Naive thymus-derived CD4-positive, alpha-beta T cell (primary cell): ENCODE data around the gene KCNMB2. TPM values are rescaled to one million over a fixed set of nuclear protein-coding genes. Genes with fewer than 3 reads are reported as not detected.

Source experiments
- ATAC-seq: fragments of 150-1000 bp; cut with Tn5 transposase; 2 replicates; pipeline ENCODE4 v1.10.0; 2021; ENCODE audit warnings: mild to moderate bottlenecking, moderate library complexity
- CTCF ChIA-PET: fragments of 350-600 bp; sonication (Branson Sonifier 250); formaldehyde crosslinking; loops from one replicate; lab custom pipeline; 2021; ENCODE audit warnings: antibody characterized with exemption; lab: Charles Lee
- POLR2A ChIA-PET: fragments of 350-600 bp; sonication (Branson Sonifier 250); formaldehyde crosslinking; loops from one replicate; lab custom pipeline; 2021; ENCODE audit warnings: antibody characterized with exemption, inconsistent platforms; lab: Charles Lee
- DNase-seq, 9 donors: peaks; one replicate each; pipeline versions ENCODE4 v3.0.0 to v3.0.0-alpha.2; 2020 to 2022; ENCODE audit warnings: mixed read lengths in 1 of 9
- H3K27ac ChIP-seq: one replicate; pipeline ENCODE4 v1.7.0; 2013; ENCODE audit warnings: mild to moderate bottlenecking, low read depth, low read length, moderate library complexity
- H3K27me3 ChIP-seq, 2 donors: one replicate each; pipeline ENCODE4 v1.7.0; 2013; ENCODE audit warnings: low read length in 2 of 2, mild to moderate bottlenecking in 2 of 2, moderate library complexity in 2 of 2; ENCODE audit not compliant: control insufficient read depth in 2 of 2, insufficient read depth in 2 of 2
- H3K36me3 ChIP-seq, 3 experiments: 1 replicate in 2 of 3; 2 replicates in 1 of 3; pipeline ENCODE4 v1.7.0; 2013; ENCODE audit warnings: low read length in 3 of 3, mild to moderate bottlenecking in 3 of 3, moderate library complexity in 1 of 3; ENCODE audit not compliant: insufficient read depth in 3 of 3, control insufficient read depth in 2 of 3
- H3K4me1 ChIP-seq, 2 donors: one replicate each; pipeline ENCODE4 v1.7.0; 2013; ENCODE audit warnings: low read length in 2 of 2, mild to moderate bottlenecking in 2 of 2, moderate library complexity in 1 of 2; ENCODE audit not compliant: control insufficient read depth in 2 of 2, insufficient read depth in 2 of 2
- H3K4me3 ChIP-seq: 2 replicates; pipeline ENCODE4 v1.7.0; 2013; ENCODE audit warnings: mild to moderate bottlenecking, low read length
- H3K9me3 ChIP-seq, 3 experiments: 1 replicate in 2 of 3; 2 replicates in 1 of 3; pipeline ENCODE4 v1.7.0; 2013; ENCODE audit warnings: low read length in 3 of 3; ENCODE audit not compliant: control insufficient read depth in 2 of 3
- H3K27ac Mint-ChIP-seq, 9 donors: one replicate each; pipeline ENCODE4 v1.8.0; 2020 to 2022; ENCODE audit warnings: mixed read lengths in 9 of 9, mild to moderate bottlenecking in 8 of 9, moderate library complexity in 5 of 9, inconsistent platforms in 2 of 9
- H3K27me3 Mint-ChIP-seq, 5 donors: one replicate each; pipeline ENCODE4 v1.8.0; 2021 to 2022; ENCODE audit warnings: mixed read lengths in 5 of 5, mild to moderate bottlenecking in 1 of 5
- H3K36me3 Mint-ChIP-seq, 5 donors: one replicate each; pipeline ENCODE4 v1.8.0; 2020 to 2022; ENCODE audit warnings: mixed read lengths in 5 of 5, mild to moderate bottlenecking in 3 of 5, inconsistent platforms in 1 of 5
- H3K4me1 Mint-ChIP-seq, 7 donors: one replicate each; pipeline ENCODE4 v1.8.0; 2020 to 2022; ENCODE audit warnings: mixed read lengths in 7 of 7, mild to moderate bottlenecking in 3 of 7, inconsistent platforms in 1 of 7
- H3K4me3 Mint-ChIP-seq, 10 donors: one replicate each; pipeline ENCODE4 v1.8.0; 2020 to 2022; ENCODE audit warnings: mild to moderate bottlenecking in 10 of 10, mixed read lengths in 10 of 10, moderate library complexity in 6 of 10, inconsistent platforms in 2 of 10
- H3K9me3 Mint-ChIP-seq, 11 donors: one replicate each; pipeline ENCODE4 v1.8.0; 2020 to 2022; ENCODE audit warnings: mixed read lengths in 11 of 11, mild to moderate bottlenecking in 4 of 11, inconsistent platforms in 1 of 11, moderate library complexity in 1 of 11
- intact Hi-C, 2 donors: fragments of 100-400 bp; cut with micrococcal nuclease; formaldehyde crosslinking; loops; one replicate each; pipeline ENCODE4 v1.15.1; 2023
- polyA plus RNA-seq, 2 donors: library from polyadenylated mRNA; unstranded; fragments of 300-500 nt; fragmentation: Illumina TruSeq; gene quantifications; one replicate each; pipeline ENCODE4 v1.2.3, GENCODE V29; 2021
- total RNA-seq, 6 experiments: library from RNA in 5 of 6; stranded (reverse) in 5 of 6; gene quantifications; 1 replicate in 5 of 6; 2 replicates in 1 of 6; pipeline ENCODE4 v1.2.3 and lab custom pipeline; 2021 to 2026

KCNMB2 gene
- total and polyA plus RNA-seq, 7 experiments from 2014 or later, result not detected

- no peaks in the 10 kb centered on the region for H3K36me3 Mint-ChIP-seq
- peaks cover 0 to 13% (median 4%) of the 10 kb centered on the region in 5 donors for H3K27me3 Mint-ChIP-seq
- Histone ChIP-seq H3K27me3 (no peaks in the 10 kb centered on the region), H3K4me1 (no peaks in the 10 kb centered on the region), H3K9me3 (no peaks in the 10 kb centered on the region), H3K27ac (no peak overlapping the region), H3K4me3 (no peak overlapping the region), H3K36me3 (no peaks in the 10 kb centered on the region)
- H3K4me1 Mint-ChIP-seq, result no peaks in the 10 kb centered on the region
- ATAC-seq (no peak), DNase-seq (no peak)
- POLR2A ChIA-PET, result no interaction called here
- CTCF ChIA-PET, result no interaction called here
- no peak overlapping the region for H3K4me3 Mint-ChIP-seq
- intact Hi-C loops, result no loop called here
- no peak overlapping the region for H3K27ac Mint-ChIP-seq
- peaks cover 0 to 5% (median 0%) of the 10 kb centered on the region in 11 donors for H3K9me3 Mint-ChIP-seq
These were observed 298.8 kb downstream of the KCNMB2 start for GRCh38 chr3:178835033-178835432.

DNA sequence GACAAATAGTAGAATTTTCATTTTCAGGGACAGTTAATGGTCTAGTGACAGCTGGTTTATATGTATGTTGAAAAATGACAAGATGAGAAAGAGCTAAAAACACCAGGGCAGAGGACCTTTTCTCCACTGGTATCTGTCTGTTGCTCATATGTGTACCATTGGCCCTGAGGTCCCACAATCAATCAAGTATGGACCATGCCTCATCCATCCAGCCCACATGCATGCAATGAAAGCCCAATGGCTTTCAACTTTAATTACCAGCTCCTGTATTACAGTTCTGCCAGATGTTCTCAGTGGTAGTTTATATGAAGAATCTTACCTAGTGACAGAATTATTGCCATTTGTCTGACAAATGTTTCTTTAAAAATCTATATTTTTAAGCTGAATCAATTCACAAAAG is 301.3 kb downstream of the KCNMB2 start:
- H3K4me1 Mint-ChIP-seq, result no peaks in the 10 kb centered on the region
- intact Hi-C loops, result no loop called here
- DNase-seq (no peak), ATAC-seq (no peak)
- Histone ChIP-seq H3K27ac (no peak overlapping the region), H3K27me3 (no peaks in the 10 kb centered on the region), H3K4me1 (no peaks in the 10 kb centered on the region), H3K4me3 (no peak overlapping the region), H3K36me3 (no peaks in the 10 kb centered on the region), H3K9me3 (no peaks in the 10 kb centered on the region)
- ChIA-PET CTCF (no interaction called here), POLR2A (interaction anchor here (0.8 kb wide), 1 partner anchor 1604 kb away, joined by 4 read pairs; no protein-coding TSS in a partner anchor)
- peaks cover 0 to 16% (median 4%) of the 10 kb centered on the region in 11 donors for H3K9me3 Mint-ChIP-seq
- H3K4me3 Mint-ChIP-seq, result no peak overlapping the region
- H3K27me3 Mint-ChIP-seq, result peaks cover 0 to 13% (median 5%) of the 10 kb centered on the region in 5 donors
- peaks cover 0 to 3% (median 0%) of the 10 kb centered on the region in 5 donors for H3K36me3 Mint-ChIP-seq
- H3K27ac Mint-ChIP-seq, result no peak overlapping the region

DNA sequence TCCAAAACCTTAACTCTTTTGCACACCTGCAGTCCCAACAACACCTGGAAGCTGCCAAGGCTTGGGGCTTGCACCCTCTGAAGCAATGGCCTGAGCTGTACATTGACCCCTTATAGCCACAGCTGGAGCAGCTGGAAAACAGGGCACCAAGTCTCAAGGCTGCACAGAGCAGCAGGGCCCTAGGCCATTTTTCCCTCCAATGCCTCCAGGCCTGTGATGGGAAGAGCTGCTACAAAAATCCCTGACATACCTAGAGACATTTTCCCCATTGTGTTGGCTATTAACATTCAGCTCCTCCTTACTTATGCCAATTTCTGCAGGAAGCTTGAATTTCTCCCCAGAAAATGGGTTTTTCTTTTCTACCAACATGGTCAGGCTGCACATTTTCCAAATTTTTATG is 304.4 kb downstream of the KCNMB2 start:
- no peak overlapping the region for H3K27ac ChIP-seq
- Mint-ChIP-seq H3K9me3 (peaks cover 0 to 16% (median 4%) of the 10 kb centered on the region in 11 donors), H3K27me3 (peaks cover 0 to 5% (median 0%) of the 10 kb centered on the region in 5 donors), H3K27ac (no peak overlapping the region), H3K4me1 (no peaks in the 10 kb centered on the region), H3K36me3 (peaks cover 0 to 3% (median 0%) of the 10 kb centered on the region in 5 donors), H3K4me3 (no peak overlapping the region)
- ChIA-PET POLR2A (no interaction called here), CTCF (no interaction called here)
- no peaks in the 10 kb centered on the region for H3K4me1 ChIP-seq
- intact Hi-C loops, result no loop called here
- H3K9me3 ChIP-seq, result no peaks in the 10 kb centered on the region
- no peaks in the 10 kb centered on the region for H3K27me3 ChIP-seq
- H3K36me3 ChIP-seq, result no peaks in the 10 kb centered on the region
- H3K4me3 ChIP-seq, result no peak overlapping the region
- DNase-seq (no peak), ATAC-seq (no peak)

DNA sequence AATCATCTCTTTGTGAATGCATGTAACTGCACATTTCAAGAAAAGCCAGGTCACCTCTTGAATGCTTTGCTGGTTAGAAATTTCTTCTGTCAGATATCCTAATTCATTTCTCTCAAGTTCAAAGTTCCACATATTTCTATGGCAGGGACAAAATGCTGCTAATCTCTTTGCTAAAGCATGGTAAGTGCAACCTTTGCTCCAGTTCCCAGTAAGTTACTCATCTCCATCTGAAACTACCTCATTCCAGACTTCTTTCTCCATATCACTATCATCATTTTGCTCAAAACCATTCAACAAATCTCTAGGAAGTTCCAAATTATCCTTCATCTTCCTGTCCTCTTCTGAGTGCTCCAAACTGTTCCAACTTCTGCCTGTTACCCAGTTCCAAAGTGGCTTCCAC is 304.8 kb downstream of the KCNMB2 start:
- no peak overlapping the region for H3K4me3 ChIP-seq
- no peaks in the 10 kb centered on the region for H3K36me3 ChIP-seq
- no peaks in the 10 kb centered on the region for H3K4me1 ChIP-seq
- peaks cover 0 to 5% (median 0%) of the 10 kb centered on the region in 5 donors for H3K27me3 Mint-ChIP-seq
- H3K9me3 Mint-ChIP-seq, result peaks cover 0 to 16% (median 4%) of the 10 kb centered on the region in 11 donors
- intact Hi-C loops, result no loop called here
- H3K27ac ChIP-seq, result no peak overlapping the region
- no peaks in the 10 kb centered on the region for H3K27me3 ChIP-seq
- ChIA-PET POLR2A (no interaction called here), CTCF (no interaction called here)
- H3K36me3 Mint-ChIP-seq, result peaks cover 0 to 3% (median 0%) of the 10 kb centered on the region in 5 donors
- no peak for DNase-seq
- ATAC-seq, result no peak
- no peak overlapping the region for H3K4me3 Mint-ChIP-seq
- no peak overlapping the region for H3K27ac Mint-ChIP-seq
- H3K4me1 Mint-ChIP-seq, result no peaks in the 10 kb centered on the region
- no peaks in the 10 kb centered on the region for H3K9me3 ChIP-seq

DNA sequence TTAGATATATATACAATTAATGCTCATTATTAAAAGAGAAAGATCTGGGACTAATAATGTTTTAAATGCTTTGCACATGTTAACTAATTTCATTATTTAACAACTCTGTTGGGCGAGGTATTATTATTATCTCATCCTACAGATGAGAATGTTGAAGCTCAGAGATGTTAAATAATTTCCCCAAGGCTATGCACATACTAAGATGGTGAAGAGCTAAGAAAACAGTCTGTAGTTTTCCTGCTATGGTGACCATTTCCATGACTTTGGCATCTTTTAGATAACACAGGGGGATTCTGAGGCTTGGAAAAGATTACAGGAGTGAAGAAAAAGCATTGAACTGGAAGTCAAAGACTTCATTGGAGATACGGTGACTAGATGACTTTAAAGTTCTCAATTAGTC is 308.7 kb downstream of the KCNMB2 start:
- POLR2A ChIA-PET, result no interaction called here
- Histone ChIP-seq H3K4me3 (no peak overlapping the region), H3K27me3 (no peaks in the 10 kb centered on the region), H3K9me3 (no peaks in the 10 kb centered on the region), H3K4me1 (no peaks in the 10 kb centered on the region), H3K36me3 (no peaks in the 10 kb centered on the region), H3K27ac (no peak overlapping the region)
- Mint-ChIP-seq H3K27ac (no peak overlapping the region), H3K36me3 (peaks cover 0 to 3% (median 0%) of the 10 kb centered on the region in 5 donors), H3K9me3 (peaks cover 0 to 14% (median under 1%) of the 10 kb centered on the region in 11 donors), H3K4me3 (no peak overlapping the region), H3K4me1 (no peaks in the 10 kb centered on the region), H3K27me3 (peaks cover 0 to 3% (median 0%) of the 10 kb centered on the region in 5 donors)
- CTCF ChIA-PET, result no interaction called here
- intact Hi-C loops, result no loop called here
- no peak for DNase-seq
- ATAC-seq, result no peak

GRCh38 chr3:178845420-178846118 is 309.3 kb downstream of the KCNMB2 start:
- Histone ChIP-seq H3K4me1 (no peaks in the 10 kb centered on the region), H3K9me3 (no peaks in the 10 kb centered on the region), H3K4me3 (no peak overlapping the region), H3K27ac (no peak overlapping the region), H3K27me3 (no peaks in the 10 kb centered on the region), H3K36me3 (no peaks in the 10 kb centered on the region)
- POLR2A ChIA-PET, result no interaction called here
- intact Hi-C loops, result no loop called here
- ATAC-seq, result no peak
- no peaks in the 10 kb centered on the region for H3K4me1 Mint-ChIP-seq
- peaks cover 0 to 3% (median 0%) of the 10 kb centered on the region in 5 donors for H3K36me3 Mint-ChIP-seq
- no peak for DNase-seq
- no peak overlapping the region for H3K4me3 Mint-ChIP-seq
- peaks cover 0 to 9% (median 0%) of the 10 kb centered on the region in 11 donors for H3K9me3 Mint-ChIP-seq
- peaks cover 0 to 3% (median 0%) of the 10 kb centered on the region in 5 donors for H3K27me3 Mint-ChIP-seq
- H3K27ac Mint-ChIP-seq, result no peak overlapping the region
- CTCF ChIA-PET, result no interaction called here

- Mint-ChIP-seq H3K4me1 (no peaks in the 10 kb centered on the region), H3K27me3 (no peaks in the 10 kb centered on the region), H3K27ac (no peak overlapping the region), H3K9me3 (no peaks in the 10 kb centered on the region), H3K4me3 (no peak overlapping the region), H3K36me3 (no peaks in the 10 kb centered on the region)
- CTCF ChIA-PET, result no interaction called here
- Histone ChIP-seq H3K27ac (no peak overlapping the region), H3K4me3 (no peak overlapping the region), H3K36me3 (no peaks in the 10 kb centered on the region), H3K27me3 (no peaks in the 10 kb centered on the region), H3K9me3 (no peaks in the 10 kb centered on the region), H3K4me1 (no peaks in the 10 kb centered on the region)
- DNase-seq, result no peak
- POLR2A ChIA-PET, result no interaction called here
- intact Hi-C loops, result no loop called here
- no peak for ATAC-seq
These were observed 311.0 kb downstream of the KCNMB2 start for GRCh38 chr3:178847190-178847589.
